Astrocyte of the spinal cord (primary cell): ENCODE data around the gene TMC4.
"Not testable (repeated sequence)": the region's sequence is repeated elsewhere in the genome, so short reads cannot be mapped to it uniquely, and the experiment has no call there.

Experiments
- DNase-seq: peaks from one replicate; pipeline ENCODE4 v3.0.0; 2011; ENCODE audit warnings: low read depth, low spot score
- H3K4me3 ChIP-seq: 2 replicates; pipeline ENCODE4 v1.5.1; 2011; ENCODE audit warnings: low read depth, mild to moderate bottlenecking, low read length, moderate library complexity
- CTCF ChIP-seq: IDR thresholded peaks from 2 replicates; pipeline ENCODE4 v1.5.1; 2012; ENCODE audit warnings: low read depth, mild to moderate bottlenecking, low read length, inconsistent platforms
- in situ Hi-C: cut with HindIII; loops from 2 replicates; pipeline ENCODE4 v1.10.0; 2017; ENCODE audit warnings: low sequenced_read_pairs

TMC4 gene

GRCh38 chr19:54183431-54183830 is 10.5 kb upstream of the TMC4 start:
- no peak for TF ChIP-seq CTCF
- no peak for DNase-seq
- no peak overlapping the region for H3K4me3 ChIP-seq
- in situ Hi-C loops = no loop called here

- in situ Hi-C loops, DNase-seq: not testable (repeated sequence)
These were observed 8.9 kb upstream of the TMC4 start for GRCh38 chr19:54181894-54182293.

DNA sequence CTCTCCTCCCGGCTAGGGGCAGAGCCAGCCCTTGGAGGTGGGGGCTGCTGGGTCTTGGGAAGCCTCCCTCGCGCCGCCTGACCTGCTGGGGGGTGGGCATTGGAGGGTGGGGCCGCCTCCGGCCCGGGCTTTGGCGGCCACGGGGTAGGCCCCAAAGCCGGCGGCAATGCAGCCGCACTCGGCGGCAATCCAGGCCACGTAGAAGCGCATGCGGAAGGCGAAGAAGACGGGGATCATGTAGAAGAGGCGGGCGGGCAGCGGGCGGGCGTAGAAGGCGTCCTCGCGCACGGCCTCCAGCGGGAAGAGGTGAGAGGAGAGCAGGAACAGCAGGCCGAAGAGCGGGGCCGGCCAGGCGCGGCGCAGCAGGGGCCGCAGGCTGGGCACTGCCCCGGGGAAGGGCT is 7.7 kb upstream of the TMC4 start:
- in situ Hi-C loops = no loop called here
- no peak overlapping the region for H3K4me3 ChIP-seq
- DNase-seq = no peak
- TF ChIP-seq CTCF = no peak

More at GRCh38 chr19:54181894-54182293, 8.9 kb upstream of the TMC4 start:
- not testable (repeated sequence) for H3K4me3 ChIP-seq

DNA sequence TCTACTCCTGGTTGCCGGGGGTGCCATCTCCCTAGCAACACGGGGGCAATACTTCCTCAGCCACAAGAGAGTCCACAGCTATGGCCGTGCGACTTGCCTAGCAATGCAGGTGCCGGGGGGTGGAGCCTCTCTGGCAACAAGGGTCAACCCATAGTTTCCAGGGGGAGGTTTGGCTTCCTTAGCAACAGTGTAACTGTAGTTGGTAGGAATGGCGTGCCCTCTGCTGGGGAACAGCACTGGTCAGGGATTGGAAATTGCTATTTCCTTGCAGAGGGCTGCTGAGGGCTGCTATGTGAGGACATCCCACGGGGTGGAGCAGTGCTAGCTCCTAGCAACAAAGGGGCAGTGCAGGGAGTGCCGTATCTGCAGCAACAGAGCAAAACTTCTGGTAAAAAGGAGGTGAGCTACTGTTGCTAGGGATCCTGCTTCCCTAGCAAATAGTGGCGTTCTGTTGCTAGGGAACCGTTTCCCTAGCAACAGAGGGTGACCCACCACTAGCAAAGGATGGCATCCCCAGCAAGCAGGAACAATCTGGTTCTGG is 7.0 kb upstream of the TMC4 start:
- DNase-seq = peak; percentile 84
- peak; percentile 73 for TF ChIP-seq CTCF
- H3K4me3 ChIP-seq = no peak overlapping the region
- in situ Hi-C loops = no loop called here

- no peak for TF ChIP-seq CTCF
- H3K4me3 ChIP-seq = no peak overlapping the region
- in situ Hi-C loops = no loop called here
- DNase-seq = no peak
These were observed 6.4 kb upstream of the TMC4 start for GRCh38 chr19:54179262-54179852.

- TF ChIP-seq CTCF = no peak
- no peak for DNase-seq
- in situ Hi-C loops = no loop called here
- no peak overlapping the region for H3K4me3 ChIP-seq
These were observed 5.8 kb upstream of the TMC4 start for GRCh38 chr19:54178581-54179261.

DNA sequence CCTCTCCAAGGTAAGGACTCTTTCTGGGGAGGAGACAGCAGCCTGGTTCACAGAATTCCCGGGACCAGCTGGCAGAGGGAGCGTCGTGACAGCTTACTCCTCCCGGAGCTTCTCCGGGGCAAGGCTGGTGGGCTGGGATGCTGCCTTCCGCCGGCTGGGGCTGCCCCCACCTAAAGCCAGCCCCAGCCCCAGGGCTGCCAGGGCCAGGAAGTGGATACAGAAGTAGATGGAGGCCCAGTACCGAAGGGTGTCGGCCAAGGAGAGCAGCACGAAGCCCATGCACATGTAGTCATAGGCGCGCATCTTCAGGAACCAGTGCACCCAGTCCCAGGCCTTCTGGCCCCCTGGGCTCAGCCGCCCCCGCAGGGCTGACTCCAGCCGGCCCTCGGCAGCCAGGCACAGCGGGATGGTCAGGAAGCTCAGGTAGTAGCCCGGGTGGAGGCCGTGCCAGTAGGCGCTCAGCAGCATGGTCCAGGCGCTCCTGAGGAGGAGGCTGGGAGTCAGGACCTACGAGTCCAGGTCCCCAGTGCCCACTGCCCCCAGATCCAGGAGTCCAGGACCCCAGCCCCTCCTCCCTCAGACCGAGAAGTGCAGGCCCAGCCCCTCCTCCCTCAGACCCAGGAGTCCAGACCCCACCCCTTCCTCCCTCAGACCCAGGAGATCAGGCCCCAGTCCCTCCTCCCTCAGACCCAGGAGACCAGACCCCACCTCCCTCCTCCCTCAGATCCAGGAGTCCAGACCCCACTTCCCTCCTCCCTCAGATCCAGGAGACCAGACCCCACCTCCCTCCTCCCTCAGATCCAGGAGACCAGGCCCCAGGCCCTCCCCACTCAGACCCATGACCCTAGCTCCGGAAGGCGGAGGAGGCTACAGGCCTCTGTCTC is 1.2 kb upstream of the TMC4 start:
- no peak overlapping the region for H3K4me3 ChIP-seq
- DNase-seq = no peak
- in situ Hi-C loops = no loop called here
- TF ChIP-seq CTCF = no peak
